K562 (cell line): Measurements from ENCODE around the gene ACP4. TPM values are rescaled to one million over a fixed set of nuclear protein-coding genes. Genes with fewer than 3 reads are reported as not detected.

Source experiments
- CBX2 ChIP-seq: fragments of 200-600 bp; sonication (generic); IDR thresholded peaks from one replicate; pipeline ENCODE4 v1.6.1; 2012; ENCODE audit warnings: mild to moderate bottlenecking, low read length, inconsistent platforms; ENCODE audit not compliant: insufficient read depth, poor library complexity, severe bottlenecking
- CXXC5 ChIP-seq: fragments of 250-450 bp; sonication (Bioruptor Pico); IDR thresholded peaks from 2 replicates; pipeline ENCODE4 v1.8.0; 2022; ENCODE audit warnings: inconsistent platforms, mild to moderate bottlenecking, moderate library complexity
- GTF2B ChIP-seq: IDR thresholded peaks from 2 replicates; pipeline ENCODE4 v1.6.1; 2011; ENCODE audit not compliant: insufficient read length; ENCODE audit errors: extremely low read depth
- HBP1 ChIP-seq: fragments of 450-650 bp; formaldehyde crosslinking; IDR thresholded peaks from 2 replicates; pipeline ENCODE4 v1.4.0; 2022; ENCODE audit warnings: missing genetic modification characterization
- NCOA2 ChIP-seq, 2 experiments: fragments of 450-650 bp; IDR thresholded peaks; 2 replicates each; pipeline ENCODE4 v1.6.1; 2018; ENCODE audit warnings: mild to moderate bottlenecking in 2 of 2, moderate library complexity in 1 of 2; ENCODE audit not compliant: partially characterized antibody in 2 of 2
- NCOA6 ChIP-seq: fragments of 450-650 bp; IDR thresholded peaks from 2 replicates; pipeline ENCODE4 v1.6.1; 2017; ENCODE audit warnings: mild to moderate bottlenecking
- NR3C1 ChIP-seq: sonication (generic); formaldehyde crosslinking; IDR thresholded peaks from 2 replicates; pipeline ENCODE4 v1.8.1; 2022; ENCODE audit warnings: missing genetic modification reagents
- PML ChIP-seq: IDR thresholded peaks from 2 replicates; pipeline ENCODE4 v1.6.1; 2012; ENCODE audit warnings: low read length, inconsistent platforms
- TCF7 ChIP-seq: sonication (generic); IDR thresholded peaks from 2 replicates; pipeline ENCODE4 v1.6.1; 2016; ENCODE audit warnings: antibody characterized with exemption, borderline replicate concordance
- TOE1 ChIP-seq, 2 experiments: fragments of 450-650 bp in 1 of 2; sonication (generic) in 1 of 2; formaldehyde crosslinking in 1 of 2; IDR thresholded peaks; 2 replicates each; pipeline versions ENCODE4 v1.7.1 to v1.8.0; 2016 to 2022; ENCODE audit warnings: borderline replicate concordance in 2 of 2, mild to moderate bottlenecking in 2 of 2, antibody characterized with exemption in 1 of 2, inconsistent platforms in 1 of 2, low read depth in 1 of 2, missing genetic modification reagents in 1 of 2, moderate library complexity in 1 of 2
- TSC22D4 ChIP-seq: fragments of 450-650 bp; IDR thresholded peaks from 2 replicates; pipeline ENCODE4 v1.6.1; 2016; ENCODE audit warnings: missing genetic modification characterization, missing biosample characterization, control low read depth
- ZBTB40 ChIP-seq, 2 experiments: fragments of 450-650 bp in 1 of 2; sonication (generic) in 1 of 2; formaldehyde crosslinking in 1 of 2; IDR thresholded peaks; 2 replicates each; pipeline versions ENCODE4 v1.7.1 to v1.9.0; 2016 to 2022; ENCODE audit warnings: inconsistent platforms in 1 of 2, mild to moderate bottlenecking in 1 of 2, missing genetic modification reagents in 1 of 2
- ZEB2 ChIP-seq: fragments of 450-650 bp; IDR thresholded peaks from 2 replicates; pipeline ENCODE4 v1.6.1; 2016
- ZNF263 ChIP-seq: sonication (generic); formaldehyde crosslinking; IDR thresholded peaks from 2 replicates; pipeline ENCODE4 v1.8.0; 2022; ENCODE audit warnings: mild to moderate bottlenecking, missing genetic modification reagents, borderline replicate concordance
- ZNF3 ChIP-seq: fragments of 250-450 bp; sonication (Bioruptor Pico); IDR thresholded peaks from 2 replicates; pipeline ENCODE4 v1.5.0; 2021; ENCODE audit warnings: mild to moderate bottlenecking, moderate library complexity
- polyA plus RNA-seq, 8 experiments: library from polyadenylated mRNA; depleted of rRNA in 4 of 8; stranded (reverse) in 5 of 8; unstranded in 3 of 8; fragments of >200 nt; fragmentation: Nextera tagmentation in 2 of 8; fragmentation: Illumina TruSeq in 1 of 8; extraction: Ambion mirVana in 2 of 8; extraction: Trizol in 1 of 8; gene quantifications; 2 replicates each; pipeline versions ENCODE4 v1.2.1 to v1.2.3, GENCODE V29; 2011 to 2014; ENCODE audit warnings: inconsistent platforms in 1 of 8, missing spikeins in 1 of 8
- total RNA-seq, 7 experiments: library from RNA; depleted of rRNA in 6 of 7; stranded (reverse); fragments of >200 nt in 6 of 7; fragmentation: Illumina TruSeq in 2 of 7; extraction: Trizol in 2 of 7; gene quantifications; 2 replicates each; pipeline versions ENCODE4 v1.2.1 to v1.2.3, GENCODE V29; 2011 to 2021; ENCODE audit warnings: low replicate concordance in 1 of 7

ACP4 gene
- total and polyA plus RNA-seq, 9 of the 15 experiments (the other 6 are each of a cell fraction or from before 2014, with no cell fraction given) = not detected

GRCh38 chr19:50804420-50805272 is 14.4 kb downstream of the ACP4 start (continued):
- TF ChIP-seq TSC22D4 (tag) (no peak), NCOA2 (IDR thresholded peaks at IDR 0.05; ENCODE audit: partially characterized antibody in 2 of 2) (peak in 1 of 2 experiments; percentile 100), ZNF3 (no peak), ZNF263 (CRISPR knock-in tag) (no peak), CBX2 (no peak), NCOA6 (no peak), GTF2B (peak; percentile 87), CXXC5 (peak; percentile 85), TCF7 (no peak), HBP1 (CRISPR knock-in tag) (peak; percentile 19; the same call in 1 of the 2 replicates), TOE1 (IDR thresholded peaks at IDR 0.05; ENCODE audit: borderline replicate concordance) (peak; percentile 97), TOE1 (CRISPR knock-in tag; IDR thresholded peaks at IDR 0.05; ENCODE audit: borderline replicate concordance, low read depth) (no peak), ZEB2 (no peak), PML (peak; percentile 96), NR3C1 (CRISPR knock-in tag) (no peak), ZBTB40 (IDR thresholded peaks at IDR 0.05) (peak; percentile 21; the same call in 1 of the 2 replicates), ZBTB40 (CRISPR knock-in tag; IDR thresholded peaks at IDR 0.05) (no peak)
